Psoas muscle (tissue), 8 donors: ENCODE measurements around the gene GDPD2. TPM values are rescaled to one million over a fixed set of nuclear protein-coding genes. Genes with fewer than 3 reads are reported as not detected.

Experiments used
- ATAC-seq, 4 donors: fragments of 200-7000 bp; cut with Tn5 transposase; one replicate each; pipeline ENCODE4 v1.9.1; 2020; ENCODE audit warnings: moderate library complexity in 3 of 4, mild to moderate bottlenecking in 2 of 4
- DNase-seq, 2 donors: peaks; one replicate each; pipeline ENCODE4 v3.0.0-alpha.2; 2020
- H3K27ac ChIP-seq: fragments of 200-600 bp; one replicate; pipeline ENCODE4 v1.8.0; 2022
- H3K27me3 ChIP-seq, 3 donors: fragments of 200-600 bp in 1 of 3; one replicate each; pipeline versions ENCODE4 v1.6.1 to v1.8.0; 2013 to 2022; ENCODE audit warnings: low read length in 2 of 3, mild to moderate bottlenecking in 2 of 3, moderate library complexity in 1 of 3; ENCODE audit not compliant: insufficient read depth in 3 of 3
- H3K36me3 ChIP-seq, 2 donors: fragments of 200-600 bp in 1 of 2; one replicate each; pipeline versions ENCODE4 v1.6.1 to v1.8.0; 2013 to 2022; ENCODE audit warnings: low read depth in 1 of 2, mild to moderate bottlenecking in 1 of 2, moderate library complexity in 1 of 2; ENCODE audit not compliant: insufficient read depth in 1 of 2
- H3K4me1 ChIP-seq: fragments of 200-600 bp; one replicate; pipeline ENCODE4 v1.8.0; 2022
- H3K4me3 ChIP-seq: fragments of 200-600 bp; one replicate; pipeline ENCODE4 v1.8.0; 2022; ENCODE audit warnings: mild to moderate bottlenecking
- H3K9me3 ChIP-seq: fragments of 200-600 bp; one replicate; pipeline ENCODE4 v1.8.0; 2022
- WGBS, 3 donors: extraction: QIAGEN DNeasy Blood & Tissue Kit; methylation state at CpG; one replicate each; pipeline versions ENCODE4 v1.1.6 to v1.1.7; 2013; 5-methylcytosine and 5-hydroxymethylcytosine counted together
- intact Hi-C, 2 donors: fragments of 100-400 bp; cut with DNase I; formaldehyde crosslinking; loops; one replicate each; pipeline versions ENCODE4 v1.11.0 to v1.14.2; 2022
- polyA plus RNA-seq, 3 donors: library from polyadenylated mRNA; stranded (reverse); fragments of 200-250 nt; gene quantifications; one replicate each; pipeline ENCODE4 v1.2.3, GENCODE V29; 2013
- total RNA-seq, 4 donors: library from RNA; stranded (reverse); fragmentation: NEBNext Ultra II Directional in 2 of 4; extraction: Animal tissue kit (Norgen Biotek cat#: 25700) in 2 of 4; gene quantifications; one replicate each; pipeline versions ENCODE4 v1.2.1 to v1.2.4, GENCODE V29; 2021 to 2023
- TF ChIP-seq, protein P1 (sequence below): fragments of 200-600 bp; IDR thresholded peaks from one replicate; pipeline ENCODE4 v1.8.0; 2022; ENCODE audit warnings: antibody characterized with exemption
- donor health status: healthy with polysubstance abuse.
- donor health status: DM: no; HTN: no; CAD: no; lungs with moderate emphysema.
- donor health status: Bipolar disorder and iron deficiency.
- donor health status: healthy.
- donor health status: DM: yes; HTN: yes; CAD: no.
- donor health status: DM: no; HTN: no; CAD: no.
- donor health status: DM: no; HTN: no; CAD: no.
- donor health status: DM: yes; HTN: yes; CAD: no.

GDPD2 gene
- total and polyA plus RNA-seq, 7 donors = 0.01 TPM; not detected in 6

- TF ChIP-seq, protein P1, sequence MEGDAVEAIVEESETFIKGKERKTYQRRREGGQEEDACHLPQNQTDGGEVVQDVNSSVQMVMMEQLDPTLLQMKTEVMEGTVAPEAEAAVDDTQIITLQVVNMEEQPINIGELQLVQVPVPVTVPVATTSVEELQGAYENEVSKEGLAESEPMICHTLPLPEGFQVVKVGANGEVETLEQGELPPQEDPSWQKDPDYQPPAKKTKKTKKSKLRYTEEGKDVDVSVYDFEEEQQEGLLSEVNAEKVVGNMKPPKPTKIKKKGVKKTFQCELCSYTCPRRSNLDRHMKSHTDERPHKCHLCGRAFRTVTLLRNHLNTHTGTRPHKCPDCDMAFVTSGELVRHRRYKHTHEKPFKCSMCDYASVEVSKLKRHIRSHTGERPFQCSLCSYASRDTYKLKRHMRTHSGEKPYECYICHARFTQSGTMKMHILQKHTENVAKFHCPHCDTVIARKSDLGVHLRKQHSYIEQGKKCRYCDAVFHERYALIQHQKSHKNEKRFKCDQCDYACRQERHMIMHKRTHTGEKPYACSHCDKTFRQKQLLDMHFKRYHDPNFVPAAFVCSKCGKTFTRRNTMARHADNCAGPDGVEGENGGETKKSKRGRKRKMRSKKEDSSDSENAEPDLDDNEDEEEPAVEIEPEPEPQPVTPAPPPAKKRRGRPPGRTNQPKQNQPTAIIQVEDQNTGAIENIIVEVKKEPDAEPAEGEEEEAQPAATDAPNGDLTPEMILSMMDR = no peak
- H3K4me3 ChIP-seq = no peak overlapping the region
- H3K36me3 ChIP-seq = no peaks in the 10 kb centered on the region
- DNase-seq = no peak
- H3K4me1 ChIP-seq = no peaks in the 10 kb centered on the region
- no peak for ATAC-seq
- H3K9me3 ChIP-seq = no peaks in the 10 kb centered on the region
- H3K27ac ChIP-seq = no peak overlapping the region
- intact Hi-C loops = no loop called here
- H3K27me3 ChIP-seq = peaks cover 0 to 7% (median 0%) of the 10 kb centered on the region in 3 donors
Measured at GRCh38 chrX:70464051-70464450, 40.9 kb downstream of the GDPD2 start.

GRCh38 chrX:70466968-70467367, 43.9 kb downstream of the GDPD2 start:
- TF ChIP-seq, protein P1 = no peak
- intact Hi-C loops = no loop called here
- no peaks in the 10 kb centered on the region for H3K36me3 ChIP-seq
- H3K4me3 ChIP-seq = no peak overlapping the region
- H3K27ac ChIP-seq = no peak overlapping the region
- peaks cover 0 to 7% (median 0%) of the 10 kb centered on the region in 3 donors for H3K27me3 ChIP-seq
- H3K4me1 ChIP-seq = no peaks in the 10 kb centered on the region
- ATAC-seq (no peak), DNase-seq (no peak)
- H3K9me3 ChIP-seq = no peaks in the 10 kb centered on the region

DNA sequence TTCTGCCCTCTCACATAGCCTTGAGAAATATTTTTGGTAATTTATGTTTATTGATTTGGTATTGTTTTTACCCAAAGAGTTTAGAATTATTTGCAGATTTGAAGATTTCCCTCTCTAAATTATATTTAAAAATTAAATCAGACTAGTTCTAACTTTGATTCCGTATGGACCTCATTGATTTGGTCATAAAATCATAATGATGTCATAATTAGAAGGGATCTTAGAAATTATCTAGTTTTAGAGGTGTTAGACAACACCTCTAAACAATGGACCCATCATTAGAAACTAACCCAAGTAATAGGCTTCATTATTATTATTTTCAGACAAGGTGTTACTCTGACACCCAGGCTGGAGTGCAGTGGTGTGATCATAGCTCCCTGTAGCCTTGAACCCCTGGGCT, 45.6 kb downstream of the GDPD2 start:
- Histone ChIP-seq H3K4me3 (no peak overlapping the region), H3K27ac (no peak overlapping the region), H3K27me3 (peaks cover 0 to 7% (median 0%) of the 10 kb centered on the region in 3 donors), H3K4me1 (no peaks in the 10 kb centered on the region), H3K36me3 (no peaks in the 10 kb centered on the region), H3K9me3 (no peaks in the 10 kb centered on the region)
- ATAC-seq = no peak
- TF ChIP-seq, protein P1 = no peak
- intact Hi-C loops = no loop called here
- DNase-seq = no peak
- WGBS, 3 donors = 66 to 100% (median 96%) methylated on average over 1 of the region's 1 CpG

DNA sequence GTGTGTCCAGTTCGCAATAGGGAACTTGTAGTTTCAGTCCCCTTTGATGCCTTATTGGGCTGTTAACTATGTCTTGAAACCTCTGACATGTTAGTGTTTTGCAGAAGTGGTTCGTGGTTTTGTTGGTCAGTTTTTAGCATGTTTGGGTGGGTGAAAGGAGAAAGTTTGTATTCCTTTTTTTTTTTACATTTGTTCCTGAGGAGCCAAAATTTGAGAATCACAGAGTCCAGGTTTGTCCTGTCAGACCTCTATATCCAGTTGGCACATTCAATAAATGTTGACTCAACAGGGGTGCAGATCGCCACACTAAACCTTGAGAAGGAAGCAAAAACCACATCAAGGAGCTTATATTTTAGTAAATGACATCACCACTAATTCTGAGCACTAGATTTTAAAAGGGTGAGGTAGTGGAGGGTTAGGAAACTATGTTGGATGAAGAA, 47.8 kb downstream of the GDPD2 start:
- H3K4me3 ChIP-seq = no peak overlapping the region
- no peak for ATAC-seq
- TF ChIP-seq, protein P1 = no peak
- no peaks in the 10 kb centered on the region for H3K4me1 ChIP-seq
- no peaks in the 10 kb centered on the region for H3K27me3 ChIP-seq
- H3K9me3 ChIP-seq = no peaks in the 10 kb centered on the region
- intact Hi-C loops = no loop called here
- WGBS, 3 donors = 80 to 97% (median 88%) methylated on average over 3 of the region's 3 CpGs
- H3K36me3 ChIP-seq = no peaks in the 10 kb centered on the region
- DNase-seq = no peak
- H3K27ac ChIP-seq = no peak overlapping the region

DNA sequence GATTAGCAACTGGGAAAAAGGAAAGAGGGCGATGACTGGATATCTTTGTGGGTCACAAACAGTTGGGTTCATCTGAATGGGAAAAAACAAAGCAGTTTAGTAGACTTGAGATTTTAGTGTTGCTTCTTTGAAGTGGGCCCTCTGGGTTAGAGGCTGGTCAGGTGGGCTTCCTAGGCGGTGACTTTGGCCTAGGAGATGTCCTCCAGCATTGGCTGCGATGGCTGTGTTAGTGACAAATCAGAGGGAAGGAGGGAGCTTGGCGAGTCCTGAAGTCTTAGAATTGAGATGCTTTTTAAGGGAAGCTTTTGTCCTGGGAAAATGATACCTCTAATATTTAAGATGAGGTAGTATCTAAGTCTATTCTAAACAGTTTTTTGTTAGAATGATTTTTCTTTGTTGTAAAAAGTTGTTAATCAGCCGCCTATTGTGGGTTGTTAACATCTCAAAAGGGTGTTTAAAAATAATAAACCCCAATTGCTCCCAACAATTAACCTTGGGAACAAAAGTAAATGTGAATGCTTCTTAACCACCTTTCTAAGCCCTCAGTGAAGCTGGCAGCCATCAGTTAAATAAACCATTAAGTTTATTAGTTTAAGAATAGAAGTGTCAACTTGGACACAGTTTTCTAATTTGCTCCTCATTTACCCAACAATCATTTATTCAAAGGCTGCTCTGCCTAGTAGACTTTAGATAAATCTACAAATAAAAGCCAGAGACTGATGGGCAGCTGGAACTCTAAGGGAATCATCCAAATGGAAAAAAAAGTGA, 53.2 kb downstream of the GDPD2 start:
- TF ChIP-seq, protein P1 = no peak
- Histone ChIP-seq H3K9me3 (no peaks in the 10 kb centered on the region), H3K4me1 (peaks cover 3% of the 10 kb centered on the region), H3K36me3 (no peaks in the 10 kb centered on the region), H3K4me3 (no peak overlapping the region), H3K27me3 (peaks cover 0 to 16% (median 0%) of the 10 kb centered on the region in 3 donors), H3K27ac (no peak overlapping the region)
- DNase-seq (no peak), ATAC-seq (no peak)
- intact Hi-C loops = no loop called here
- 65 to 97% (median 93%) methylated on average over 5 of the region's 5 CpGs for WGBS, 3 donors
